K562 (cell line): ENCODE results near the gene ARHGAP26. TPM values are rescaled to one million over a fixed set of nuclear protein-coding genes. Genes with fewer than 3 reads are reported as not detected.

ENCODE experiments used
- ATAC-seq: fragments of 200-7000 bp; cut with Tn5 transposase; 3 replicates; pipeline ENCODE4 v1.9.1; 2020; ENCODE audit warnings: moderate library complexity
- BruUV-seq: library from RNA; stranded (reverse); fragments of 400-500 nt; replicated peaks from 2 replicates; lab custom pipeline; 2021; lab: Mats Ljungman, UMichigan
- CTCF ChIA-PET: fragments of 300-600 bp; formaldehyde crosslinking; extraction: SDS; loops from one replicate; lab custom pipeline; 2021; ENCODE audit warnings: low intra/inter-chr PET ratio; lab: Yijun Ruan, JAX
- POLR2A ChIA-PET: fragments of 300-600, 350-650 bp; sonication (Branson Sonifier 250); formaldehyde crosslinking; extraction: SDS; loops from one replicate; lab custom pipeline; 2021; ENCODE audit warnings: antibody characterized with exemption, inconsistent platforms; lab: Yijun Ruan, JAX
- DNase-seq, 4 experiments: peaks; one replicate each; pipeline versions ENCODE4 v3.0.0 to v3.0.0-alpha.2; 2011 to 2018; ENCODE audit warnings: low spot score in 3 of 4, mixed read lengths in 3 of 4; ENCODE audit errors: extremely low read depth in 1 of 4
- FAIRE-seq: peaks from 2 replicates; lab custom pipeline; 2011; peaks lifted over from hg19 to GRCh38; lab: Jason Lieb, UNC
- H2AFZ ChIP-seq: 2 replicates; pipeline ENCODE4 v1.6.0; 2011; ENCODE audit warnings: low read depth, low read length, control low read depth, inconsistent platforms
- H3K27ac ChIP-seq: fragments of 200-600 bp; 3 replicates; pipeline ENCODE4 v1.8.0; 2011; ENCODE audit warnings: low read depth, mild to moderate bottlenecking, control low read depth, inconsistent platforms, low read length, moderate library complexity, mixed read lengths; ENCODE audit errors: extremely low read depth
- H3K27me3 ChIP-seq, 2 experiments: fragments of 300-600 bp in 1 of 2; 2 replicates in 1 of 2; 3 replicates in 1 of 2; pipeline versions ENCODE4 v1.6.0 to v1.8.0; 2011; ENCODE audit warnings: inconsistent platforms in 2 of 2, low read length in 2 of 2, mild to moderate bottlenecking in 1 of 2, mixed read lengths in 1 of 2, moderate library complexity in 1 of 2; ENCODE audit not compliant: control insufficient read depth in 2 of 2, insufficient read depth in 2 of 2
- H3K36me3 ChIP-seq: fragments of 300-600 bp; 3 replicates; pipeline ENCODE4 v1.8.0; 2011; ENCODE audit warnings: mild to moderate bottlenecking, low read length, inconsistent platforms; ENCODE audit not compliant: control insufficient read depth, insufficient read depth
- H3K4me1 ChIP-seq, 2 experiments: fragments of 200-600 bp in 1 of 2; replicated peaks in 1 of 2; 2 replicates in 1 of 2; 3 replicates in 1 of 2; pipeline versions ENCODE4 v1.5.1 to v1.8.0; 2011; ENCODE audit warnings: inconsistent platforms in 2 of 2, low read length in 2 of 2, mild to moderate bottlenecking in 1 of 2, mixed read lengths in 1 of 2, moderate library complexity in 1 of 2; ENCODE audit not compliant: control insufficient read depth in 2 of 2, insufficient read depth in 2 of 2
- H3K4me2 ChIP-seq: 2 replicates; pipeline ENCODE4 v1.6.1; 2011; ENCODE audit warnings: low read length, control low read depth, inconsistent platforms, mixed read lengths; ENCODE audit not compliant: insufficient read depth
- H3K4me3 ChIP-seq: fragments of 200-600 bp; sonication (generic), shearing (Covaris generic); 2 replicates; pipeline ENCODE4 v1.5.1; 2016; ENCODE audit warnings: control low read depth, inconsistent platforms
- H3K79me2 ChIP-seq: fragments of 200-600 bp; 3 replicates; pipeline ENCODE4 v1.8.0; 2011; ENCODE audit warnings: low read length, inconsistent platforms; ENCODE audit not compliant: control insufficient read depth, insufficient read depth
- H3K9ac ChIP-seq, 2 experiments: 2 replicates each; pipeline versions ENCODE4 v1.6.0 to v1.6.1; 2011; ENCODE audit warnings: low read depth in 2 of 2, low read length in 2 of 2, control low read depth in 1 of 2, inconsistent platforms in 1 of 2, mild to moderate bottlenecking in 1 of 2, mixed read lengths in 1 of 2; ENCODE audit not compliant: insufficient read depth in 1 of 2
- H3K9me1 ChIP-seq: one replicate; pipeline ENCODE4 v1.6.0; 2011; ENCODE audit warnings: inconsistent platforms, mild to moderate bottlenecking, low read length, moderate library complexity; ENCODE audit not compliant: control insufficient read depth, insufficient read depth
- H3K9me3 ChIP-seq: replicated peaks from 2 replicates; pipeline ENCODE4 v1.5.1; 2011; ENCODE audit warnings: low read depth, low read length, inconsistent platforms; ENCODE audit not compliant: control insufficient read depth, insufficient read depth
- H4K20me1 ChIP-seq: replicated peaks from 2 replicates; pipeline ENCODE4 v1.6.1; 2011; ENCODE audit warnings: low read length, inconsistent platforms, mixed read lengths; ENCODE audit not compliant: control insufficient read depth, insufficient read depth
- CAMTA2 ChIP-seq: fragments of 250-450 bp; sonication (Bioruptor Pico); conservative IDR thresholded peaks from 2 replicates; pipeline ENCODE4 v1.5.1; 2022
- DMBX1 ChIP-seq: fragments of 250-450 bp; sonication (Bioruptor Pico); IDR thresholded peaks from 2 replicates; pipeline ENCODE4 v1.8.0; 2022; ENCODE audit warnings: inconsistent platforms, mild to moderate bottlenecking, moderate library complexity, borderline replicate concordance
- EP300 ChIP-seq: IDR thresholded peaks from 2 replicates; pipeline ENCODE4 v1.6.1; 2012; ENCODE audit warnings: low read length, improper control_type of control experiment
- ETV1 ChIP-seq: fragments of 450-650 bp; conservative IDR thresholded peaks from 2 replicates; pipeline ENCODE4 v1.6.1; 2016; ENCODE audit warnings: missing genetic modification characterization, control low read depth, low read depth, missing compliant biosample characterization
- FOXJ2 ChIP-seq: fragments of 200-800 bp; sonication (Bioruptor generic); IDR thresholded peaks from 2 replicates; pipeline ENCODE4 v1.6.1; 2016; ENCODE audit warnings: missing genetic modification characterization, missing compliant biosample characterization
- GMEB1 ChIP-seq: fragments of 250-450 bp; sonication (Bioruptor Pico); IDR thresholded peaks from 2 replicates; pipeline ENCODE4 v1.4.0; 2020; ENCODE audit warnings: mild to moderate bottlenecking
- GTF2A2 ChIP-seq: IDR thresholded peaks from 2 replicates; pipeline ENCODE4 v1.6.1; 2016; ENCODE audit warnings: mild to moderate bottlenecking, missing genetic modification characterization, missing compliant biosample characterization
- MEF2A ChIP-seq: IDR thresholded peaks from 2 replicates; pipeline ENCODE4 v1.6.1; 2011; ENCODE audit warnings: low read depth, mild to moderate bottlenecking, low read length, moderate library complexity; ENCODE audit not compliant: control insufficient read depth
- SETDB1 ChIP-seq: IDR thresholded peaks from one replicate; pipeline ENCODE4 v1.6.1; 2012; ENCODE audit warnings: low read length, control low read depth, inconsistent platforms
- SMARCB1 ChIP-seq: IDR thresholded peaks from 2 replicates; pipeline ENCODE4 v1.6.1; 2011; ENCODE audit warnings: improper control_type of control experiment, low read depth; ENCODE audit not compliant: insufficient read length
- ZNF318 ChIP-seq, 2 experiments: fragments of 450-650 bp; IDR thresholded peaks; 2 replicates each; pipeline ENCODE4 v1.6.1; 2016; ENCODE audit warnings: mild to moderate bottlenecking in 2 of 2, borderline replicate concordance in 1 of 2, low read depth in 1 of 2, moderate library complexity in 1 of 2
- ZNF445 ChIP-seq: fragments of 250-450 bp; sonication (Bioruptor Pico); IDR thresholded peaks from 2 replicates; pipeline ENCODE4 v1.4.0; 2020; ENCODE audit warnings: low read depth, mild to moderate bottlenecking, moderate library complexity
- WGBS: fragments of 100-300 bp; shearing (Covaris generic); methylation state at CpG from one replicate; pipeline ENCODE4 v1.1.6; 2016; ENCODE audit warnings: low coverage, mixed read lengths; ENCODE audit not compliant: insufficient coverage; ENCODE audit errors: missing lambda C conversion rate; 5-methylcytosine and 5-hydroxymethylcytosine counted together
- in situ Hi-C: fragments of 300-500 bp; cut with MboI; formaldehyde crosslinking; loops from 4 replicates; pipeline ENCODE4 v1.15.0; 2018; ENCODE audit warnings: inconsistent platforms, mixed read lengths
- intact Hi-C: fragments of 100-400 bp; cut with micrococcal nuclease; formaldehyde crosslinking; loops from 2 replicates; pipeline ENCODE4 v1.14.2; 2022
- polyA plus RNA-seq, 8 experiments: library from polyadenylated mRNA; depleted of rRNA in 4 of 8; stranded (reverse) in 5 of 8; unstranded in 3 of 8; fragments of >200 nt; fragmentation: Nextera tagmentation in 2 of 8; fragmentation: Illumina TruSeq in 1 of 8; extraction: Ambion mirVana in 2 of 8; extraction: Trizol in 1 of 8; gene quantifications; 2 replicates each; pipeline versions ENCODE4 v1.2.1 to v1.2.3, GENCODE V29; 2011 to 2014; ENCODE audit warnings: inconsistent platforms in 1 of 8, missing spikeins in 1 of 8
- total RNA-seq, 7 experiments: library from RNA; depleted of rRNA in 6 of 7; stranded (reverse); fragments of >200 nt in 6 of 7; fragmentation: Illumina TruSeq in 2 of 7; extraction: Trizol in 2 of 7; gene quantifications; 2 replicates each; pipeline versions ENCODE4 v1.2.1 to v1.2.3, GENCODE V29; 2011 to 2021; ENCODE audit warnings: low replicate concordance in 1 of 7

Gene ARHGAP26
- total and polyA plus RNA-seq, 9 of the 15 experiments (the other 6 are each of a cell fraction or from before 2014, with no cell fraction given) = 0.13 to 1.1 (median 0.55) TPM

GRCh38 chr5:143041972-143042770 lies 272.0 kb downstream of the ARHGAP26 start:
- Histone ChIP-seq H3K79me2 (no peaks in the 10 kb centered on the region), H3K9ac (no peak overlapping the region; a peak in 1 of 4 replicates), H3K9me3 (no peaks in the 10 kb centered on the region), H3K27me3 (0 out of 5 replicates have a peak, but pooled peaks cover 0 to 3% of the 10 kb centered on the region in 2 experiments), H3K9me1 (no peaks in the 10 kb centered on the region), H3K4me2 (no peak overlapping the region), H3K27ac (no peak overlapping the region), H2AFZ (no peak overlapping the region), H3K36me3 (no peaks in the 10 kb centered on the region), H3K4me3 (no peak overlapping the region), H4K20me1 (no peaks in the 10 kb centered on the region), H3K4me1 (peaks cover 0 to 9% of the 10 kb centered on the region in 2 experiments; a peak in 1 of 5 replicates)
- intact Hi-C loops = no loop called here
- ChIA-PET CTCF (no interaction called here), POLR2A (no interaction called here)
- in situ Hi-C loops = no loop called here
- no TSS peak for BruUV-seq
- DNase-seq = no peak
- ATAC-seq = no peak
- 31% methylated on average over 6 of the region's 6 CpGs for WGBS
- FAIRE-seq = no peak
- no peak for TF ChIP-seq DMBX1
- TF ChIP-seq SETDB1 = no peak
- no peak for TF ChIP-seq FOXJ2 (tag)
- TF ChIP-seq GMEB1 (CRISPR knock-in tag) = no peak
- TF ChIP-seq EP300 = no peak
- no peak for TF ChIP-seq ZNF445 (CRISPR knock-in tag)
- TF ChIP-seq ETV1 (tag) = no peak
- no peak for TF ChIP-seq MEF2A
- TF ChIP-seq CAMTA2 (CRISPR knock-in tag) = no peak
- TF ChIP-seq ZNF318 (IDR thresholded peaks at IDR 0.05; ENCODE audit: borderline replicate concordance in 1 of 2, low read depth in 1 of 2) = no peak
- no peak for TF ChIP-seq GTF2A2
- TF ChIP-seq SMARCB1 = no peak
